ACHN (cell line): ENCODE data around the gene OPRM1.

Source experiments
- DNase-seq: peaks from one replicate; pipeline ENCODE4 v3.0.0-alpha.2; 2015
- in situ Hi-C: cut with HindIII; loops from 2 replicates; pipeline ENCODE4 v1.10.0; 2017; ENCODE audit warnings: low sequenced_read_pairs, low pct_ligation_motif_present, low pct_unique_long_range_greater_than_20kb

Gene OPRM1

DNA sequence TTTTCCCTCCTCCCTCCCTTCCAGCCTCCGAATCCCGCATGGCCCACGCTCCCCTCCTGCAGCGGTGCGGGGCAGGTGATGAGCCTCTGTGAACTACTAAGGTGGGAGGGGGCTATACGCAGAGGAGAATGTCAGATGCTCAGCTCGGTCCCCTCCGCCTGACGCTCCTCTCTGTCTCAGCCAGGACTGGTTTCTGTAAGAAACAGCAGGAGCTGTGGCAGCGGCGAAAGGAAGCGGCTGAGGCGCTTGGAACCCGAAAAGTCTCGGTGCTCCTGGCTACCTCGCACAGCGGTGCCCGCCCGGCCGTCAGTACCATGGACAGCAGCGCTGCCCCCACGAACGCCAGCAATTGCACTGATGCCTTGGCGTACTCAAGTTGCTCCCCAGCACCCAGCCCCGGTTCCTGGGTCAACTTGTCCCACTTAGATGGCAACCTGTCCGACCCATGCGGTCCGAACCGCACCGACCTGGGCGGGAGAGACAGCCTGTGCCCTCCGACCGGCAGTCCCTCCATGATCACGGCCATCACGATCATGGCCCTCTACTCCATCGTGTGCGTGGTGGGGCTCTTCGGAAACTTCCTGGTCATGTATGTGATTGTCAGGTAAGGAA, at the start of gene OPRM1:
OPRM1 (plus strand) TSS at position 10 of the 612 bp plus-strand sequence; CDS start at position 315, 305 bp downstream.
- in situ Hi-C loops = no loop called here
- DNase-seq = no peak

DNA sequence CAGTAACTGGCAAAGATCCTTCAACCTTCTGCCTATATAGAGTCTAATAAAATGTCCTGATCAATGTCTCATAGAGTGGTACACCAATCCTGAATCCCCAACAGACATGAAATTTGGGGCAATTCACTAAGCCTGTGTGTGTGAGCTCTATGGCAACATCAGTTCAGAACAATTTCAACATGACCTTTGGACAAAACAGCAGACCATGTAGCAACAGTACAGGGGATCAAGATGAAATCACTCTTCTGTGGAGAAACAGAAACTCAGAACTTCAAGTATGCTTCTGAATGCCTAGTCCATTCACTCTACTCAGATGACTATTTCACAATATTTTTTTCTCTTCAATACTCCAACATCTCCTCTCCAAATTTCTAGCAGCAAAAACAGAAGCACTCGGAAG, 49.1 kb upstream of the OPRM1 start:
- in situ Hi-C loops = no loop called here
- no peak for DNase-seq

DNA sequence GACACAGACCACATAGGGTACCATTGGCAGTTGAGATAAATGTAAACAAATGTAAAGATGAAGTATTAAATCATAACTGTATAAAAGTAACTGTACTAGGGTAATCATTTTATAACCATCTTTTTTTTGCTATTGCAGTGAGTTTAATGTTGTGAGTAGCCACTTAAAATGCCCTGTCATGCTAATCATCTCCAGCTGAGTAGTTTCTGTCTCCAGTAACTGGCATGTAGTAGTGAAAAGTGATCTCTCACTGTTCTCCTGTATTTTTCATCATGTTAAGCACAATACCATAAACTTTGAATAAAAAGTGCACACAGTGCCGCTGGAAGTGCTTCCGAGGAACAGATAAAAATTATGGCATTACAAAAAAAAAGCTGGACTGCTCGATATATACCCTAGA, 45.0 kb upstream of the OPRM1 start:
- no peak for DNase-seq
- in situ Hi-C loops = no loop called here

DNA sequence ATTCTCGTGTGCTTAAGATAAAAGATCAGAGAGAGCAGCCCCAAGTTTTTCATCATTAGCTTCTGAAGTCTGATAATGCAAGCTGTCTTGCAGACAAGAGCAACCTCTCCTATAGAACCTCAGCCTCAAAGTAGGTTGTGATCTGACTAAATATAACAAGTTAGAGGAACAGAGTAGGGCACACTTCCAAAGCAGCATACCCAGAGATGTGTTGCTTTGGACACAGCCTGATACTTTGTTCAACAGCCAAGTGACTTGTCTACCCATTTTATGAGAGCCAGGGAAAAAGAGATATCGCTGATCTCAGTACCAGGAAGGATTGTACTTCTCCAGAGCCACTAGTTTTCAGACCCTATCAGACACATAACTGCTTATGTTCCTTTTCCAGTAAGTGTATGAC, 44.2 kb upstream of the OPRM1 start:
- in situ Hi-C loops = no loop called here

DNA sequence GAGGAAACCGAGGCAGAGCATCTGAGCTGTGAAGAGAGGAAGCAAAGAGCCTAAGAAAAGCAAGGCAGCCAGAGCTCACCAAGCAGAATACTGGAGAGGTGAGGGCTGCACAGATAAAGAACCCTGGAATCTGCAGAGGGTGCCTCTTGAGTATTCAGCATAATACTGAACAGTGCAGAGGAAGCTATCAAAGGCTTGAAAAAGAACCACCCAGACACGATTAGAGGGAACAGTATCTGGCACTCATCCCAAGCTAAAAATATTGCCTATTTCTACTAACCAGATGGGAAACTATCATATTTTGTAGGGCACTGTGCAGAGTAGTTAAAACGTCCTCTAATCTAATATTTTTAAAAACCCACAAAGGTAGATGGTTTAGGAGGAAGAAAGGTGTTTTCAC, 41.8 kb upstream of the OPRM1 start:
- DNase-seq = no peak
- in situ Hi-C loops = no loop called here

More for the DNA sequence above, 44.2 kb upstream of the OPRM1 start:
- no peak for DNase-seq

DNA sequence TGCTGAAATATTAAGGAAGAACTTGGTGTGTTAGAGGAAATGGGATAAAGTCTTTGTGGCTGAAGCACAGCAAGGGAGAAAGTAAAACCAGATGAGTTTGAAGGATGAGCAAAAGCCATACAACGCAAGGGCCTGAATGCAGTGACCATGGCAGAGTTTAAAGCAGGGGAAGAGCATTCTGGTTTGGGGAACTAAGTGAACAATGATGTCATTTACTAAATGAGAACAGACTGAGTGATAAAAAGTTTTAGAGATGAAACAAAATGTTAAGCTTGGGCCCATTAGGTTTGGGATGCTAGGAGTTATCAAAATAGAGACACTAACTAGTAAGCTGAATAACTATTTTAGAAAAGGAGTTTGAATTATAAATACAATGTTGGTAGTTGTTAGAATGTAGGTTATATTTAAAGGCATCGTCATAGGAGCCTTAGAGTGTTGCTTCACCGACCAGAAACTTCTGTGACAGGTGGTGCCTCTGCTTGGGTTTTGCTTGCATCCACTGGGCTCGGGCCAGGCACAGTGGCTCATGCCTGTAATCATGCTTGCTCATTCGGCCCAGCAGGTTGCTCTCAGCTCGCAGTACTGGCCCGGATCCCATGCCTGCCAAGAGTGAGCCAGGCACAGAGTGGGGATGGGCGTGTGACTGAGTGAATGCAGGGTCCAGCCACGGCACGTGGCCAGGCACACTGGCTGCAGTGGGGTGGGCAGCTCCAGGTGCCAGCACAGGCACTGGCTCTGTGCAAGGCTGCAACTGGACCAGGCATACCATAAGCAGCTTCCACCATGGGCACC, 37.4 kb upstream of the OPRM1 start:
- in situ Hi-C loops = no loop called here
- no peak for DNase-seq

DNA sequence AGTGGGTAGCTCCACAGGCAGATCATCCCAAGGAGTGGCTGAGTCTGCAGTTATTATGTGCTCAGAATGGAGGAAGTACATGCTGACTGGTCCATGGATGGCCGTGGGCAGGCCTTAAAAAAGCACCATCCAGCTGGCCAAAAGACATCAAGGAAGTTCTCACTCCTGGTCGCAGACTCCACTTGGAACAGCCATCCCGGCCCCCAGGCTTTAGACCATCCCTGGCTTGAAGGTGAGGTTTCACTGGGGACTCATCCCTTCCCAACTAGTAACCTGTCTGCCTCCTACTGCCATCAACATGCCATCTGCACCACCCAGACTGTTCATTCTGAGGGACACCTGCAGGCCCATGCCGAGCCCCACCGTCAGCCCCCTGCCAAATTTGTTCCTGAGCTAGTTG, 36.1 kb upstream of the OPRM1 start:
- no peak for DNase-seq
- in situ Hi-C loops = no loop called here

DNA sequence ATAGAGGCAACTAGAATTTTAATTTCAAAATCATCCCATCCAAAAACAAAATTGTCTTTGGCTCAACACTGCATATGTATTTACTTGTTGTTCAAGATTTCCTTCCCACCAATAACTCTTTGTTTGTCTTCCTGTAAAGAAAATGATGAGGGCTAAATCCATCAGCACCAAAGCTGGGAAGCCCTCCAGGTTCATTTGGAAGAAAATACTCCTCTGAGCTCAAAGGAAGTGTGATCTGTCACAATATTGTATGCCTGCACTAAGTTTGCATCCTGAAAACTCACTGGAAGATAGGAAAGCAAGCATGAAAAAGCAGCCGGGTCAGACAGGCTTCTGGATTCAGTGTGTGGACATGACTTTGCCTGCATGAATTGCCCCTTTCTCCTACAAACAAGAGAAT, 28.7 kb upstream of the OPRM1 start:
- in situ Hi-C loops = no loop called here
- no peak for DNase-seq

DNA sequence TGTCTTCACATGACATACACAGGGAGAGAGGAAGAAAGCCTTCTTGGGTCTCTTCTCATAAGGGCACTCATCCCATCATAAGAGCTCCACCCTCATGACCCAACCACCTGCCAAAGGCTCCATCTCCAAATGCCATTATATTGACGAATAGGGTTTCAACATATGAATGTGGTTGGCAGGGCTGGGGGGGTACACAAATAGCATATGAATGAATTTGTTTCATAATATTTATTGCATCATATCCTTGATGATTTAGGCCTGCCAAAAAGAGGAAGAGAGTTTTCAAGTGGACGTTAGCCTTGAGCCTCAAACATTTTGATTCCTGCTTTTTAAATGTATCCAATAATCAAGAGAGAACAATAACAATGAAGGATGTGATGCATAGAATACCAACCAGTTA, 26.2 kb upstream of the OPRM1 start:
- no peak for DNase-seq
- in situ Hi-C loops = no loop called here

DNA sequence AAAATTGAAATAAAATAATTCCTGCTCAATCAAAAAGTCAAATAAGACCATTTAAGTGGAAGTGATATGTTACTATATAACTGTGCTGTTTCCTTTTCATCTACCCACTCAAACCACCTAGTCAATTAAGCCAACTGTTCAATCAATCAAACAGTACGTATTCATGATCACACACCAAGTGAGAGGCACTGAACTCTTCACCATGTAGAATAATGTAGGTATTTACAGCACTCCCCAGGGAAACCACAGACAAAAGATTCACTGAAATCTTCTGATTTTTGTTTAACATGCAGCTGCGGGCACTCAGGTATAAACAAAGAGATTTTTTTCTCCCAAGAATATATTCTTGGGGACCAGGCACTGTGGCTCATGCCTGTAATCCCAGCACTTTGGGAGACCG, 21.3 kb upstream of the OPRM1 start:
- in situ Hi-C loops = no loop called here
- DNase-seq = no peak

DNA sequence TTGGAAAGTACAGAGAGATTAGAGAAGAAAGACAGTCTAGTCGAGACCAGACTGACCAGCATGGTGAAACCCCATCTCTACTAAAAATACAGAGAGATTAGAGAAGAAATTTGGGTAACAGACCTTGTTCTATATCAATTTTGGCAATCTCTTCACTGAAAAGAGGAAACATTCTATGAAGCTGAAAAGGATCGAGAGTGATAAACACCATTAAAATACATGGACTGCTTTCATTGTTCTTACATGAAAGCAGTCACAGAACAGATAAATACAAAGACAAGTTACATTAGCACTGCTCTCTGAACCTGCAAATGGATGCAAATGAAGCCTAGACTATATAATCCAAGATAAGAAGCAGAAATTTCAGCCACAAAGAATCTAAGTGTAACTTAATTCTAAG, 8.4 kb upstream of the OPRM1 start:
- in situ Hi-C loops = no loop called here
- no peak for DNase-seq

DNA sequence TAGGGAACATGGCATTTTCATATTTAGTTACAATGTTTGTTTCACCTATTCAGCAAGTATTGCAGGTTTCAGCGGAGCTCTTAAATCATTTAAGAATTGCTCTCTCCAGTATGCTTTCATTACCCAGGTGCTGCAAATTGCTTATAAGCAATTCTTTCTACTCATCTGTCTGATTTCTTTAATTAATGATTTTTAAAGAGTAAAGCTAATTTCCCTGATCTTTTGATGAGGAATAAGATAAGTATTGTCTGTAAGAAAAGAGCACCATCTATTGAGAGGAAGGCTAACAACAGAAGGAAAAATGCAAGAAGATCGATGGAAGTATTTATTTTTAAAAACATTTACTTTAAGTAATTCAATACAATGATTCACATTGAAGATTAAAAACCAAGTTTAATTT, 2.0 kb downstream of the OPRM1 start:
- no peak for DNase-seq
- in situ Hi-C loops = no loop called here

DNA sequence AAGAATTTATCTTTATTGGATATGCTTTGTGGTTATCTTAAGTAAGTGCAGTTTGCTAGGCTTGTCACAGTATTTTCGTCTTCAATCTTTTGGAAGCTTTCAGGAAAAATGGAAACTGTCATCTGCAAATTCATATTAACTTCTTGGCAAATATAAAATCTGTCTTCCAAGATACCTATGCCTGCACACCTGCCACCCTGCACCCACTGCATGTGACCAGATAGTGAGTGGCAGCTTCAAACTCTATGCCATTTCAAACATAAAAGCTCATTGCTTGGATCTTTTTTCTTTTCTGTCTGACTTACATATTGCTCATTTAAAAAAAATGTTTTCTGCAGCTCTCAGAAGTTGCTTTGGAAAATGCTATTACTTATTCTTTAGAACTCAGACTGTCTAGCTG, 14.1 kb downstream of the OPRM1 start:
- in situ Hi-C loops = no loop called here
- DNase-seq = no peak

DNA sequence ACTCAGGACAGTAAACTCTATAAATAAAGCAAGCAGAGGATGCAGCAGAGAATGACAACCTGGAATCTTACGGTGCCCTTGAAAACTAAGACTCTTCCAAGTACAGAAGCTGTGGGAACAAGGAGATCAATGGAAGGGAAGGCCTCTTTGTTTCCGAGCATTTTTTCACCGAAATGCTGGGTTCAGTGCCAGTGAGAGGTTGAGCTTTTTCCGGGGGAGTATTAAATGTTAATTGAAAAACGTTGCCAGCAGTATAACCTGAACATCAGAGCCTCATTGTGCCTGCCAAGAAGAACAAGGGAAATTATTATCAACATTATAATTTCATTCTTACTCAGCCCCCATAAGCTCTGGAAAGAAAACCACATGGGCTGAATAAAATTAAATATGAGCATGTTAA, 17.5 kb downstream of the OPRM1 start:
- no peak for DNase-seq
- in situ Hi-C loops = no loop called here

DNA sequence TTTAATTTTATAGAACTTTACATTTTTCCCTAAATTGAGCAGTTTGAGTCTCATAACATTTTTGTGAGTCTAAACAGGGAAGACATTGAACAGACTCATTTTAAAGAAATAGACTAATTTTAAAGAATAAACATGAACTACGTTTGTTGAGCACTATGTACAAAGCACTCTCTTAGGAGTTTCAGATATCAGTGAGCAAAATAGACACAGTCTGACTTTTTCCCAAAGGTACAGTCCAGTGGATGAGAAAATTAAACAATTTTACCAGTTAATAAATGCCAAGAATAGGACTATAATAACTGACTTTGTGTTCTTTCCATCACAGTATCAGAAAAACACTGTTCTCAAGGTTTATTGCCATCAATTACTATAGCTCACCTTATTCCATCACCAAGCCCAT, 18.1 kb downstream of the OPRM1 start:
- DNase-seq = no peak
- in situ Hi-C loops = no loop called here

DNA sequence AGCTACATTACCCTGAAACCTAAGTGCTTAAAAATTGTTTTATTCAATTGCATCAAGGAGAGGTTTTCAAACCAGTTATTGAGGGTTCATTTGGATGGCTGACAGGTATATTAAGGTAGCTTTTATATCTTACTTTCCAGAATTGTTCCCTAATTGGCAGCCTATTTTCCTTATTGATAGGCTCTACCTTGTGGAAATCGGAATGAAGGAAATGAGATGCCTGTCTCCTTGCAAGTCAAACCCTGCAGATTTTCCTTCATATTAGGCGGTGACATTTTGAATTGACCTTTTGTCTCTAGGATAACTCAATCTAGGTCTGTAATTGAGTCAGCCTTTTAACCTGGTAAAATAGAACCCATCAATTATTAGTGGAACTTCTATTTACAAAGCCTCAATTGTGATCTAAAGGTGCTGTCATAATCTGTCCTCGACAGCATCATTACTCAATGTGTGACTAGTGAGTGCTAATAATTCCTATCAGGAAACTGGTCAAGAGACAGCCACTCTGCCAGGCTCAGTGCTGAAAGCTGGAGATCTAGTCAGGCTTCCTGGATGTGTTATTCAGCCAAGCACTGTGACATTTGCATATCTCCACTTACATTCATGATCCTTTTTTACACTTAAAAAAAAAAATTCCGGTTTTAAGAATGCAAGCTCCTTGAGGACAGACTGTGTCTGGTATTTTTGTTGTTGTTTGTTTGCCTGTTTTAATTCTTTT, 20.1 kb downstream of the OPRM1 start:
- no peak for DNase-seq
- in situ Hi-C loops = no loop called here

DNA sequence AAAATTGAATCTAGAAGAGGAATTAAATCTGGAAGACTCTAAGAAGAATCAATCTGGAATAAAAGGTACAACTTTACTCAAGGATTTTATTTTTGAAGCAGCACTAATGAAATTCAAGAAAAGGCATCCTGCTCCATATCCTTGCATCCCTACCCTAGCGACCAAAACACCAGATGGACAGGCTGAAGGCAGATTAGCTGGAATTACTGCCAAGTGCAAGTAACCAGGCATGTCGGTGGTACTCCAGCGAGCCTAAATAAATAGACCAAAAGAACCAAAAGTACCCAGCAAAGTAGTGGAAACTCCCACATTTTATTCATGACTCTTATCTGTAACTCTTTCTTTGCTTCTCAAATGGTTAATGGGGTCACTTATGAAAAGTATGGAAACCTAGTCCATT, 21.0 kb downstream of the OPRM1 start:
- in situ Hi-C loops = no loop called here
- no peak for DNase-seq

DNA sequence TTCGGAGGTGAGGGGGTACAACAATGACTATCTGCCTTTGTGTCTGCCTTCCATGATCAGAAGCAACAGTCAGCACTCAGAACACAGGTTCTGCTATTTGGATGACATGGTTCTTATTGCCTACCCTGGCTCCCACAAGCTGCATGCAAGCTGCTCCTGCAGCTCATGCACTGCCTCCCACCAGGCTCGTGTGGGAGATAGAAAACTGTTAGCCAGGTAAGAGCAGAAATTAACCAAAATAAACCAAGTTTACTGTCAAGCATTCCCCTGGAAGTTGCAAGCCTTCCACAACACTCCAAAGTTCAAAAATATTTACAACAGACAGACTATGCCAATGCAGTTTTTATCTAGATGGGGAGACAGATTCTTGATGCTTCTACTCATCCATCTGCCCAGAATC, 31.0 kb downstream of the OPRM1 start:
- in situ Hi-C loops = no loop called here
- no peak for DNase-seq

DNA sequence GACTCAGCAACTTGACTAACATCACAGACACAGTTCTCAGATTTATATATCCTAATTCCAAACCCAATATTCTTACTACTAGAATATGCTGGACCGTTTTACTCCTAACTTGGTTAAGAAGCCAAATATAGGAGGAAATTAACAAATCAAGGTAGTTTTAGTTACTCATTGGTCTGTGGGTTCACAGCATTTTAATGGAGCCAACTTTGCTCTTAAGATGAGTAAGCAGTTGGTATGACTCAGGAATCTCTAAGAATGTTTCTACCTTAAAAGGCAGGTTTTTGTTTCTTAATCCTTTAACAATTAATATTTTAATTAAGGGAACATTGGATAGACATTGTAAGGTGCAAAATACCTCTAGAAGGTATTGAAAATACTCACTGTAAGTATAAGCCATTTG, 31.6 kb downstream of the OPRM1 start:
- DNase-seq = no peak
- in situ Hi-C loops = no loop called here

DNA sequence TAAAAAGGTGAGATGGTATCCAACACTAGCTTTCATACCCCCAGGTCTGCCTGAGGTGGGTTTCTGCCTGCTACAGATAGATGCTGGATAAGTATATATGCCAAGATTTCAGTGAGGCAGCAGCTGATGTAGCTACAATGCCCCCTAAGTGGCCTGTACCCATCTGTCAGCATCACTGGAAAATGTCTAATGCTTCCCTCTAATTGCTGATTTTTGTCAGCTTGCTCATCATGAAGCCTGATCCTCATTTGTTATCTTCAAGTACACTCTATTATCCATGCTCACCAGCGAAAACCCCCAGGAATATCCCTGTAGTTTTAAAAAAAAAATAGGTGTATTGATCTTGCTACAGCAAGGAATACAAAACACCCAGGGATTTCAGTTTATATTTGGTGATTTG, 32.2 kb downstream of the OPRM1 start:
- in situ Hi-C loops = no loop called here
- DNase-seq = no peak
